Measurements from ENCODE around the gene MRPS31. TPM values are rescaled to one million over a fixed set of nuclear protein-coding genes. Genes with fewer than 3 reads are reported as not detected.

Gene MRPS31
- total RNA-seq, 3 donors from 2014 or later (not counting 1 experiment from before 2014, with no cell fraction given), result 13.6 to 19.6 (median 13.8) TPM

GRCh38 chr13:40694426-40694825 is 76.6 kb downstream of the MRPS31 start:
- Mint-ChIP-seq H3K4me1 (no peaks in the 10 kb centered on the region), H3K4me3 (no peak overlapping the region), H3K27ac (no peak overlapping the region), H3K36me3 (no peaks in the 10 kb centered on the region), H3K9me3 (no peaks in the 10 kb centered on the region), H3K27me3 (ENCODE audit: low read depth in 2 of 2) (no peaks in the 10 kb centered on the region)
- 97% methylated on average over 3 of the region's 4 CpGs for WGBS (ENCODE audit: insufficient coverage)
- Histone ChIP-seq H3K4me1 (ENCODE audit: control insufficient read depth, insufficient read depth, low read length) (no peaks in the 10 kb centered on the region), H3K27me3 (ENCODE audit: control insufficient read depth, insufficient read depth, low read length) (no peaks in the 10 kb centered on the region), H3K4me3 (ENCODE audit: low read length) (no peak overlapping the region), H3K9me3 (ENCODE audit: control insufficient read depth, insufficient read depth, low read length) (no peaks in the 10 kb centered on the region), H3K27ac (ENCODE audit: low read length) (no peak overlapping the region), H3K36me3 (ENCODE audit: control insufficient read depth, insufficient read depth, low read length) (no peaks in the 10 kb centered on the region)
- no peak for TF ChIP-seq CTCF (IDR thresholded peaks at IDR 0.05)
- no peak for ATAC-seq
- intact Hi-C loops (cut with micrococcal nuclease), result no loop called here
- DNase-seq, result no peak

GRCh38 chr13:40692946-40693345 is 78.0 kb downstream of the MRPS31 start:
- ATAC-seq, result no peak
- H3K27me3 ChIP-seq (ENCODE audit: control insufficient read depth, insufficient read depth, low read length), result no peaks in the 10 kb centered on the region
- H3K9me3 Mint-ChIP-seq, result no peaks in the 10 kb centered on the region
- no peak for TF ChIP-seq CTCF (IDR thresholded peaks at IDR 0.05)
- no peaks in the 10 kb centered on the region for H3K4me1 ChIP-seq (ENCODE audit: control insufficient read depth, insufficient read depth, low read length)
- H3K27me3 Mint-ChIP-seq (ENCODE audit: low read depth in 2 of 2), result no peaks in the 10 kb centered on the region
- no peak overlapping the region for H3K27ac ChIP-seq (ENCODE audit: low read length)
- H3K36me3 ChIP-seq (ENCODE audit: control insufficient read depth, insufficient read depth, low read length), result no peaks in the 10 kb centered on the region
- no peak overlapping the region for H3K4me3 ChIP-seq (ENCODE audit: low read length)
- WGBS (ENCODE audit: insufficient coverage), result 90% methylated on average over 1 of the region's 2 CpGs
- intact Hi-C loops (cut with micrococcal nuclease), result no loop called here
- H3K4me1 Mint-ChIP-seq, result no peaks in the 10 kb centered on the region
- H3K9me3 ChIP-seq (ENCODE audit: control insufficient read depth, insufficient read depth, low read length), result no peaks in the 10 kb centered on the region
- no peak overlapping the region for H3K4me3 Mint-ChIP-seq
- no peak overlapping the region for H3K27ac Mint-ChIP-seq
- H3K36me3 Mint-ChIP-seq, result no peaks in the 10 kb centered on the region
- no peak for DNase-seq

- Histone ChIP-seq H3K27me3 (ENCODE audit: control insufficient read depth, insufficient read depth, low read length) (no peaks in the 10 kb centered on the region), H3K27ac (ENCODE audit: low read length) (no peak overlapping the region), H3K4me1 (ENCODE audit: control insufficient read depth, insufficient read depth, low read length) (no peaks in the 10 kb centered on the region), H3K36me3 (ENCODE audit: control insufficient read depth, insufficient read depth, low read length) (no peaks in the 10 kb centered on the region), H3K9me3 (ENCODE audit: control insufficient read depth, insufficient read depth, low read length) (no peaks in the 10 kb centered on the region), H3K4me3 (ENCODE audit: low read length) (no peak overlapping the region)
- no peak for TF ChIP-seq CTCF (IDR thresholded peaks at IDR 0.05)
- ATAC-seq (no peak), DNase-seq (no peak)
- Mint-ChIP-seq H3K36me3 (no peaks in the 10 kb centered on the region), H3K4me1 (no peaks in the 10 kb centered on the region), H3K9me3 (no peaks in the 10 kb centered on the region), H3K27me3 (ENCODE audit: low read depth in 2 of 2) (no peaks in the 10 kb centered on the region), H3K4me3 (no peak overlapping the region), H3K27ac (no peak overlapping the region)
- WGBS (ENCODE audit: insufficient coverage), result 72% methylated on average over 3 of the region's 3 CpGs
- intact Hi-C loops (cut with micrococcal nuclease), result no loop called here
Observed at GRCh38 chr13:40688781-40689180, 82.2 kb downstream of the MRPS31 start.

Data from natural killer cell (primary cell).